HG02885 (cell line): ENCODE data around the gene ATP6AP1.

Experiments used
- ATAC-seq: cut with Tn5 transposase; IDR thresholded peaks from one replicate; pipeline ENCODE4 v1.9.1; 2021; ENCODE audit warnings: mild to moderate bottlenecking; ENCODE audit not compliant: unreplicated experiment, poor library complexity

ATP6AP1 gene

DNA sequence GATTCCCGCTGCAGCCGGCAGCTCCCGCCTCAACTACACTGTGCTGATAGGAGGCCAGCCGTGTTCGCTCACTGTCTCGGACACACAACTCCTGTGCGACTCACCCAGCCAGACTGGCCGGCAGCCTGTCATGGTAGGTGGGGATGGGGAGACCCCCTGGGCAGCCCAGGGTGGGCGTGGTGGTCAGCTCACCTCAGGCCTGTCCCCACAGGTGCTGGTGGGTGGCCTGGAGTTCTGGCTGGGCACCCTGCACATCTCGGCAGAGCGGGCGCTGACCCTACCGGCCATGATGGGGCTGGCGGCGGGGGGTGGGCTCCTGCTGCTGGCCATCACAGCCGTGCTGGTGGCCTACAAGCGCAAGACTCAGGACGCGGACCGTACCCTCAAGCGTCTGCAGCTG, 39.1 kb downstream of the ATP6AP1 start:
- no peak for ATAC-seq

DNA sequence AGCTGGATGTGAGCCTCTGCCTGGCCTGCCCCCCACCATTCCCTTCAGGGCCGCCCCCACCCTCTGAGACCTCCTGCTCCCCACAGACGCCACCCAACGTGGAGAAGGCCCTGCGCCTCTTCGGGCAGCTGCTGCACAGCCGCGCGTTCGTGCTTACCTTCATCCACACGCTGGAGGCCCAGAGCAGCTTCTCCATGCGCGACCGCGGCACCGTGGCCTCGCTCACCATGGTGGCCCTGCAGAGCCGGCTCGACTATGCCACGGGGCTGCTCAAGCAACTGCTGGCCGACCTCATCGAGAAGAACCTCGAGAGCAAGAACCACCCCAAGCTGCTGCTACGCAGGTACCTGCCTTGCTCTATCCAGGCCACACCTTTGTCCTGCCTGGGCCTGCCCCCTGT, 39.7 kb downstream of the ATP6AP1 start:
- no peak for ATAC-seq

DNA sequence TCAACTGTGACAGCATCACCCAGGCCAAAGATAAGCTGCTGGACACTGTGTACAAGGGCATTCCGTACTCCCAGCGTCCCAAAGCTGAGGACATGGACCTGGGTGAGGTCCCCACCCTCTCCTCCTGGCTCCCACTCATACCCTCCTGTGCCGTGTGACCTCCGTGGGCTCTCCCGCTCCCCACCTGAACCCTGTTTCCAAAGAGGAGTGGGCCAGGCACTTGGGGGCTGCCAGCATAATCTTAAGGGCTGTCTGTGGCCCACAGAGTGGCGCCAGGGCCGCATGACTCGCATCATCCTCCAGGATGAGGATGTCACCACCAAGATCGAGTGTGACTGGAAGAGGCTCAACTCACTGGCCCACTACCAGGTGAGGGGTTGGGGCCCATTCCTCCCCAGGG, 40.6 kb downstream of the ATP6AP1 start:
- no peak for ATAC-seq

DNA sequence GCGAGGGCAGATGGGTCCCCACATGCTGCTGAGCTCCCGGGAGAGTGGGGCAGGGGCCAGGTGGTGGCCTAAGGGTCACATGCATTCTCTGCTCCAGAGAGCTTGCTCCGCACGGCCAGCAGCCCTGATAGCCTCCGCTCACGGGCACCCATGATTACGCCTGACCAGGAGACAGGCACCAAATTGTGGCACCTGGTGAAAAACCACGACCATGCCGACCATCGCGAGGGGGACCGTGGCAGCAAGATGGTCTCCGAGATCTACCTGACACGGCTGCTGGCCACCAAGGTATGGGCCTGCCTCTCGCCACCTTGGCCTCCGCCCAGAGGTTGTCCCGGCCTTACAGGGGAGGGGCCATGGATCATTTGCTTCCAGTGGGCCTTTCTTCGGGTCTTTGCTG, 41.4 kb downstream of the ATP6AP1 start:
- ATAC-seq: no peak

DNA sequence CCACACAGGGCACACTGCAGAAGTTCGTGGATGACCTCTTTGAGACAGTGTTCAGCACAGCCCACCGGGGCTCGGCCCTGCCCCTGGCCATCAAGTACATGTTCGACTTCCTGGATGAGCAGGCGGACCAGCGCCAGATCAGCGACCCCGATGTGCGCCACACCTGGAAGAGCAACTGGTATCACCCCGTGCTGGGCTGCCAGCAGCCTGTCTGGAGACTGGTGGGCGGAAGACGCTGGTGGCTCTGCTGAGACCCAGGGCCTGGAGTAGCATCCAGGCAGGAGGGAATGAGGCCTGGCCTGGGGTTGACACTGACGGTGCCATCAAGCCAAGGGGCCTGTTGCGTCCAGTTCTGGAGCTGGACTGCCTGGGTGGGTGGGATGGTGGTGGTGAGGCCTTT, 42.0 kb downstream of the ATP6AP1 start:
- ATAC-seq: no peak

DNA sequence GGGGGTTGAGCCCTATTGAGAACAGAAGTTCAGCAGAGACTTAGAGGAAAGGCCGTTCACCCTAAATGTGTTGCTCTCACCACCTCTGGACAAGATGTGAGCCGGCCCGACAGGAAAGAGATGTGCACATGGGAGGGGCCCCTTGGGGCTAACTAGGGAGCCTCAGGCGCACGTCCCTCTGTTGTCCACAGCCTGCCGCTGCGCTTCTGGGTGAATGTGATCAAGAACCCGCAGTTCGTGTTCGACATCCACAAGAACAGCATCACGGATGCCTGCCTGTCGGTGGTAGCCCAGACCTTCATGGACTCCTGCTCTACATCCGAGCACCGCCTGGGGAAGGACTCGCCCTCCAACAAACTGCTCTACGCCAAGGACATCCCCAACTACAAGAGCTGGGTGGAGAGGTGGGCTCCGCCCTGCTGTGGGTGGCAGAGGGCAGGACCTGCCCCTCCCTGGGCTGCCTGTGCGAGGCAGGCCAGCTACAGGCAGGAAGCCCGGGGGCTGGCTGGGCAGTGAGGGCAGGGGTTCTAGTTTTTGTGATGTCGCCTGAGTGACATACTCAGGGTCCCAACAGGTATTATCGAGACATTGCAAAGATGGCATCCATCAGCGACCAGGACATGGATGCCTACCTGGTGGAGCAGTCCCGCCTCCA, 42.6 kb downstream of the ATP6AP1 start:
- ATAC-seq: no peak

DNA sequence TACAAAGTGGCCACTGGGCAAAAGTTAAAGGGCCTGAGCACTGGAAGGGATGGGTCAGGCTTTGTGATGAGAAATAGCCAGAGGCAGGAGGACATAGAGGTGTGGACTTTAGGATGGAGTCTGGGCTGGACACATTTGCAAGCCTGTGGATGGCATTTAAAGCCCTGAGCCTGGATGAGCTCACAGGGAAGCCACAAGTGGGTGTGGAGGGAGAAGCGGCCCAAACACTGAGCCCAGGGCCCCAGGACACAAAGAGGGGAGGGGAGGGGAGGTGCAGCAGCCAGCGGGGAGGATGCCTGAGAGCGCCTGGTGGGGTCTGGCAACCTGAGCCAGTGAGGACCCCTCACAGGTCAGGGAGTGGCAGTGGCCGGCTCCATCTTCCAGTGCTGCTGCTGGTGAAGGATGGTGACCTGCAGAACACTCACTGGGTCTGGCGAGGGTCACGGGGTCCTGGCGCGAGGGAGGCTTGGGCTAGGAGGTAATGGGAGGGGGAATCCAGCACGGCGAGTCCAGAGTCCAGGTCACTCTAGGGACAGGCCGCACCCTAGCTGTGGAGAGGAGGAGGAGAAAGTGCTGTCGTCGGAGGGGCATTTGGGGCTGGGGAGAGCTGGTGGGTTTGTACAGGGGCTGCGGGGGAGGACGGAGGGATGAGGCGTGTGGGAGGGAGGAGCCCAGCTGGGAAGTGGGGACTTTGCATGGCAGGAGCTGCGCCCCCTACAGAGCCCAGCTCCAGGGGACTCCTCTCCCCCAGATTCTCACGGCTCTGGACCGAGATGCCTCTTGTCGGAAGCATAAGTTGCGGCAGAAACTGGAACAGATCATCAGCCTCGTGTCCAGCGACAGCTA, 43.6 kb downstream of the ATP6AP1 start:
- no peak for ATAC-seq

DNA sequence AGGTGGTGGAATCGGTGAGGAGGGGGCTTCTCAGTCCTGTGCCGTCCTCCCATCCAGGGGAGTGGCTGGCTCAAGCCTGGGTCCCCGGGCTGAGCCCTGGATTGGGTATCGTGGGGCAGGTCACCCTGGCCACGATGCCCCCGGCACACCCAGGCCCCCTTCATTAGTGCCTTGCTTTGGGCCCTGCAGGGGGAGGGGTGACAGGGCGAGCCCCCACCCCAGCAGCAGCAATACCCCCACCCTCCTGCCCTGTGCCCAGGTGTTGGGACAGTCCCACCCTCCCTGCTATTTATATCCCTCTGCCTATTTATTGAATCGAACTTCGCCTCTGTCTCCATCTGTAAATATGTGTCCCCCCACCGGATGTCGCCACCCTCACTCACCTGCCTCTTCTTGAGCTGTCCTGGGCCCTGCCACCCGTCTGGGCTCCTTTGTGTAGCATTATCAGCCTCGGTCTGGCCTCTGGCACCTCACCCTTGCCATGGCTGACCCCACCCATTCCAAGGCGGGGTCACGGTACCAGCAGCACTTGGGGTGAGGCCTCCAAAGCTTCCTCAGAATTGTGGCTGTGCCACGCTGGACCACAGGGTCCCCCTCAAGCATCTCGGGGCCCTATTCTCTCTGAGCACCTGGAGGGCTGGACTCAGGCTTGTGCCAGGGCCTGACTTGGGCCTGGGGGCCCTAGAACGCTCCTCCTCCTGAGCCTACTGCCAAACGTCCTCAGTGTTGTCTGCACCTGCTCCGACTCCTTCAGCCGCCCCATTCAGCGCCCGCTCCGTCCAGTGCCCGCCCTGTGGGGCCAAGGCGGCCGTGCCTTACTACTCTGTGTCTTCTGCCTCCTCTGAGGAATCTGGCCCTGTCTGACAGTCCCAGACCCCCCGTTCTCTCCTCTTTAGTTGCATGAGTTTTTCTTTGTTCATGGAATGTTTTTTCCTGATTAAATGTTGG, 44.5 kb downstream of the ATP6AP1 start:
- no peak for ATAC-seq

DNA sequence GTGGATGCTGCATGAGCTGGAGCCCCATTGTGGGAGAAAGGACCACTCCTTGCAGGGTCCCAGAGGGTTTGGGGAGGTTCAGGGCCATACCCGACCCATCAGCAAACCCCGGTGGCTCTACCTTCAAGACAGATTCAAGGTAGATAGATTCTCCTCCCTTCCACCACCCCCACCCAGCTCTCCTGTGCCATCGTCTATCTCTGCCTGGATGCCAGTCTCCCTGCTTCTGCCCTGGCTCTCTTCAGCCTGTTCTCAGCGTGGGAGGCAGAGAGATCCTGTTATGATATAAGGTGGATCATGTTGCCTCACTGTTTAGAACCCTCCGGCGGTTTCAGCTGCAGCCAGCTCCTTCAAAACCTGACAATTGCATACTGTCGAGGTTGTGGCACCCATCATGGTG, 45.2 kb downstream of the ATP6AP1 start:
- no peak for ATAC-seq

DNA sequence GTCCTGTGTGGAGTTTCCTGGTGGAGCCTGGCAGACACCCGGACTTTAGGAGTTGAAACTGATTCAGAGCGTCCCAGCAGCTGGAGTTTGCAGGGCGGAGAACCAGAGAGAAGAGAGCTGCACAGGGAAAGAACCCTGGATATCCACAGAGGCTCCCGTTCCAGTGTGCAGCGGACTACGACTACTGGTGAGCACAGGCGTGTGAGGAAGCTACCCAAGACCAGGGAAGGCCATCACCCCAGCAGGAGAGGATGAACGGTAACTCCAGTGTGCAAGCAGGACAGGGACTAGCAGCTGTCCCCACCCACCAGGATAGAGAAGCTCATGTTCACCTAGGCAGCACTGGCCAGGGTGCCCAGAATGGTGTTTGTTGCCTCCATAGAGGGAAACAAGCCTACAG, 48.3 kb downstream of the ATP6AP1 start:
- no peak for ATAC-seq

DNA sequence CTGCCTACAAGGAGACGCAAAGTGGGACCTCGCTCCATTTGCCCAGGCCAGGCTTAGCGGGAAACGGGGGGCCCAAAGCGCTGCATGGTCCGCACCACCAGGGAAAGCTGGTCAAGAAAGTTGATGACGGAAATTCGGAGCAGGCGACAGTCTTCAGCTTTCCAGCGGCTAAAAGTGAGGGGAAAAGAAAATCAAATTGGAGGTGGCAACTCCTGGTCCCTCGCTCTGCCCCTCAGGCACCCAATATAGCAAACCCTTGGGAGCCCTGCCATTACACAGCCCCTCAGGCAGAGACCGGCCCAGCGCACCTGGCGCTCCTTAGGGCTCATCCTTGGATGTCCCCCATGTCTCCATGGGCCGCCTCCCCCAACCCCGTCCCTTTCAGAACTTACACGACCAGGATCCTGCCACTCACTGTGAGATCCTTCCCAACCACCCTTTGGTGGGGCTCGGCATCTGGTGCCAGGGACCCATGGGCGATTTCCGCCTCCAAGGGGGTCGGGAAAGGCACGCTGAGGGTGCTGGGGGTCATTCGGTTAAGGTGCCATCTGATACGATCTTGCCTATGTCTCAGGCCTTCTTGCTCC, 49.5 kb downstream of the ATP6AP1 start:
- no peak for ATAC-seq

DNA sequence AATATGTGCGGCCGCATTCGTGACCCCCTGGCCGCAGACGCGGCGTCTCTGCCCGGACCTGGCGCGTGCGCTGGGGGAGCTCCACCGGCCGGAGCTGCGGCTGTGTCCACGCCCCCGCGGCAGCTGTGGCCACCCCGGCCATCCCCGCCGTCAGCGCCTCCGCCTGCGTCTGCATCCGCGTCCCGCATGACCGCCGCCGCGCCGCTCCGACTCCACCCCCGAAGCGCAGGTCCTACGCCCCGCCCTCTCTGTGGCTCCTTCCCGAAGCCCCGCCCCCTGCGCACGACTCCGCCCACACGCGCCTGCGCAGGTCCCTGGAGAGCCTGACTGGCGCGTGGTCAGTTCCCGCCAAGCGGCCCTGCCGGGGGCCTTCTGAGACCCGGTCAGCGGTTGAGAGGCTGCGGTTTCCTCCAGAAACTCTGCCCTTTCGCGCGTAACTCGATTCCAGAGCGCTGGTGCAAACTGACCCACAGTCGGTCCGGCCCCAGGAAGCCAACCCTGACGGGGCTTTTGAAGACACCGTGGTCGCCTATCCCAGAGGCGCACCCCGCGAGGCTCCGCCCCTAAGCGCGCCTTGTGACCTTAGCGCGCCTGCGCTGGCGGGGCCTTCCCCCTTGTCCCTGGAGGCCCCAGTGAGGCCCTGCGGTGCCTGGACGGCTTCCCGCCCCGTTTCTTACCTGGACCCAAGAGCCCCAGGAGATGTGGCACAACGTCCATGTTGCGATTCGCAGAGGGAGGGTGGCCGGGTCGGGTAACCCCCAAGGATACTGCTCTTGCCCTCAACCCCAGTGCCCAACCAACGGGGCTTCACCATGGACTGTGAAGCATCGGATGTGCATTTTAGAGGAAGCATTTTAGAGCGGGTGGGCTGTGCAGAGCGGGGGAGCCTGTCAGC, 50.5 kb downstream of the ATP6AP1 start, which contains the start of gene LAGE3:
TSS of gene LAGE3 (minus strand) at position 554 of the 895 bp plus-strand sequence. CDS start at position 188, 366 bp downstream.
- peak; percentile 86 for ATAC-seq

DNA sequence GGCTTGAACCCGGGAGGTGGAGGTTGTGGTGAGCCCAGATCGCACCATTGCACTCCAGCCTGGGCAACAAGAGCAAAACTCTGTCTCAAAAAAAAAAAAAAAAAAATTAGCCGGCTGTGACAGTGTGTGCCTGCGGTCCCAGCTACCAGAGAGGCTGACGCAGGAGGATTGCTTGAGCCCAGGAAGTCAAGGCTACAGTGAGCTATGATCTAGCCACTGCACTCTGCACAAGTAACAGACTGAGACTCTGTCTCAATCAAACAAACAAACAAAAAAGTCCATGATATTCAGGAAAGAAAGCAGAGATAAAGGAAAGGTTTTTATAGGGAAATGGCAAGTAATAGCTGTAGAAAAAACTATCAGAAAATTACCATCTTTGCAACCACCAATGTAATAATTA, 52.7 kb downstream of the ATP6AP1 start:
- ATAC-seq: no peak

DNA sequence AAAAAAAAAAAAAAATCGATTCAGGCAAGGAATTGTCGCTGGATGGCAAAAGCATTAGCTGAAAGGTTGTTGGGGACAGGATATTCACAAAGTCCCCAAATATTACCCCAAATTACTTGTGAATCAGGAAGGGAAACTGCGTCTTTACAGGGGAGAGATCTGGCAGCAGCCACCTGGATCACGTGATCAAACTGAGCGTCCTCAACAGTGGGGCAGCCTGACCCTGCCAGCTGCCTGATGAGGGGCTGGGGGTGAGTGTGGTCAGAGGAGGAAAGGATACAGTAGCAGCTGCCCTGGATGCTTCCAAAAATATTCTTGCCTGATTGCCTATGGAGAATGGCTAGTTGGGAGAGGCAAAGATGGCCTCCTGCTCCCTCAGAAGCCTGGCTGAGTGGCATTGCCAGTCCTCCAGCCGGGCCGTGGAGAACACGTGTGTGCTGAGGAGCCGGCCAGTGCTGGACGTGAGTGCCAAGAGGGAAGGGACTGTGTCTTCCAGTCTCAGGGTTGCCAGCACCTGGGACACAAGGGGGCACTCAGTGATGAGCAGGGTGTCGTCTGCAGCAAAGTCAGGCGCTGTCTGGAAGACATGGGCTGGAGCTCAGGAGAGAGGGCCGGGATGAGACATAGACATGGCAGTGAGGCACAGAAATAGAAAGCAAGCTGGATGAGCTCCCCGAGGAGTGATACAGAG, 53.6 kb downstream of the ATP6AP1 start:
- no peak for ATAC-seq

DNA sequence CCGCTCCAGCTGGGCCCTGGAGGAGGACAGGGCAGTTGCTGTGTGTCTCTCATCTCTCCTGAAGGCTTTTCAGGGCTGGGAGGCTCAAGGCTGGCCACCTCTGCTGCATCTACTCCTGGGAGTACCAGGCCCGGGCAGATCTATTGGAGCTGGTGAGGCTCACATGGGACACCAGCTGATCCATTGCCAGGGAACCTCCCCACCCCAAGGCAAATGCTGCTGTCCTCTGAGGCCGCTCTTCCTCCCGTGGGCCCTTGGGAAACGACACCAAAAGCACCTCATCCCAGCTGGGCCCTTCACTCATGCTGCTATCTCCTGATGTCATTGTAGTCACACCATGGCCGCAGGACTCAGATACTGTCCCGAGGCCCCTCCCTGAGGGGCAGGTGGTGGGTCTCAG, 54.3 kb downstream of the ATP6AP1 start:
- no peak for ATAC-seq

DNA sequence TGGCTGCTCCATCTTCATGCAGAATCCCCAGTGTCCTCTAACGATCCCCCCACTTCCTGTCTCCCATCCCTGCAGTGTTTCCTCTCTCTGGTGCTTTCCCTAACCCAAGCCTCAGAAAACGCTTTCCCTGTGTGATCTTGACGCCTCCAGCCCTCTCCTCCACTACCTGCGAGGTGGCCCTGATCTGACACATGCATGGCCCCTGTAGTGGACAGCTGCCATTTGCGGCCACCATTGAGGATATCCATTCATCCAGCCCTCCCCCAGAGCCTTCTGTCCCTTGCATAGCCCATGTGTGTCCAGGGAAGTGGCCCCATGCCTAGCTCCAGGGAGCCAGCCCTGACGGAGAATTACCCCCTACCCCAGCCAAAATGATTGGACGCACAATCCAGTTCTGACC, 54.8 kb downstream of the ATP6AP1 start:
- no peak for ATAC-seq

DNA sequence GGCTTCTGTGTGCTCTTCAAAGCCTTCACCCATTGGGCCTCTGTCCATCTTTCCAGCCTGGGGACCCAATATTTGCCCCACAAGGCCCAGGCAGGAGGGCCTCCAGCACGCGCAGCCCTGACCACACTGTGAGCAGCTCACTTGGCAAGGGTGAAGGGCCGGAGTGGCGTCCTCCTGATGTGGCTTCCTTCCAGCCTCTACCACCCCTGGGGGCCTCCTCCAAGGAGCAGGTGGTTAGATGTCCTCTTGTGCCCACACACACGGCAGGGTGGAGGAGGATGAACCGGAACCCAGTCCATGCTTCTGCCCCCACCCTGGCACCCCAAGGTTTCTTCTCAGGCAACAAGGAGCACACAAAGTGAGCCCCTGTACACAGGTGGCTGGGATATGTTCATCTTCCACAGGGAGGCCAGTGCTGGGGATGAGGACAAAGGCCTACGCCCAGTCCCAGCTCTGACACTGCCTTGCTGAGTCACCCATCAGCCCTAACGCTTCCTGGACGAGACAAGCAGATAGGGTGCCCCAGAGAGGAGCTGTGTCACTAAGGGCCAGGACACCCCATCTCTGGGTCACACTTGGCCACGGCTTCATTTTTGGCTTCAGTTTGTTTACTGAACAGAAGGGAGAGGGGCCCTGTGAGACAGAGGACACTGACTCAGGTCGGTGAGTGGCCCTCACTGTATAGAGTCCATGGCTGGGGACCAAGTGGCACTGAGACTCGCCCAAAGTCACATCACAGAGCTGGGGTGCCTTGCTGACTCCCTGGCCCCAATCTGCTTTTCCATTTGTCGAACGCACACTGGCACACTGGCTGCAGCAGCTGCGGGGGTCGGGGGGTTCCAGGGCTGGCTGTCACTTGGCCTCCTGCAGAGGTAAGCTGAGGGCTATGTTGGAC, 56.0 kb downstream of the ATP6AP1 start:
- no peak for ATAC-seq
